HEK293T (cell line): ENCODE results near the gene SNX9.

Source experiments
- CTCF ChIA-PET: fragments of 350-600 bp; formaldehyde crosslinking; extraction: SDS; loops from one replicate; lab custom pipeline; 2021; ENCODE audit warnings: antibody characterized with exemption, inconsistent platforms; lab: Yijun Ruan, JAX
- POLR2A ChIA-PET: fragments of 350-600 bp; formaldehyde crosslinking; extraction: SDS; loops from one replicate; lab custom pipeline; 2020; ENCODE audit warnings: antibody characterized with exemption, inconsistent platforms; lab: Yijun Ruan, JAX
- DNase-seq: peaks from one replicate; pipeline ENCODE4 v3.0.0; 2012; ENCODE audit warnings: mixed read lengths; ENCODE audit errors: extremely low spot score
- ARNT ChIP-seq: fragments of 450-650 bp; IDR thresholded peaks from 2 replicates; pipeline ENCODE4 v1.6.1; 2017; ENCODE audit warnings: mild to moderate bottlenecking
- BHLHE40 ChIP-seq: fragments of 450-650 bp; IDR thresholded peaks from 2 replicates; pipeline ENCODE4 v1.6.1; 2016; ENCODE audit warnings: mild to moderate bottlenecking, moderate library complexity, borderline replicate concordance
- CTBP1 ChIP-seq: fragments of 450-650 bp; IDR thresholded peaks from 2 replicates; pipeline ENCODE4 v1.6.1; 2016; ENCODE audit warnings: borderline replicate concordance
- ELF4 ChIP-seq: fragments of 450-650 bp; IDR thresholded peaks from 2 replicates; pipeline ENCODE4 v1.6.1; 2017; ENCODE audit warnings: antibody characterized with exemption
- FOXA1 ChIP-seq: fragments of 450-650 bp; IDR thresholded peaks from 2 replicates; pipeline ENCODE4 v1.6.1; 2016; ENCODE audit warnings: mild to moderate bottlenecking
- FOXK2 ChIP-seq: fragments of 450-650 bp; IDR thresholded peaks from 2 replicates; pipeline ENCODE4 v1.6.1; 2016; ENCODE audit warnings: mild to moderate bottlenecking
- FOXM1 ChIP-seq: fragments of 450-650 bp; IDR thresholded peaks from 2 replicates; pipeline ENCODE4 v1.6.1; 2017; ENCODE audit warnings: mild to moderate bottlenecking, borderline replicate concordance
- HDGF ChIP-seq: fragments of 450-650 bp; IDR thresholded peaks from 2 replicates; pipeline ENCODE4 v1.6.1; 2017; ENCODE audit warnings: antibody characterized with exemption, borderline replicate concordance
- L3MBTL2 ChIP-seq: fragments of 450-650 bp; conservative IDR thresholded peaks from 2 replicates; pipeline ENCODE4 v1.6.1; 2016; ENCODE audit warnings: mild to moderate bottlenecking
- LEF1 ChIP-seq: fragments of 450-650 bp; IDR thresholded peaks from 2 replicates; pipeline ENCODE4 v1.6.1; 2017; ENCODE audit warnings: mild to moderate bottlenecking, borderline replicate concordance
- NFRKB ChIP-seq: fragments of 450-650 bp; IDR thresholded peaks from 2 replicates; pipeline ENCODE4 v1.6.1; 2016; ENCODE audit warnings: mild to moderate bottlenecking, moderate library complexity
- SP1 ChIP-seq: fragments of 450-650 bp; IDR thresholded peaks from 2 replicates; pipeline ENCODE4 v1.6.1; 2017
- SUZ12 ChIP-seq: fragments of 450-650 bp; IDR thresholded peaks from 2 replicates; pipeline ENCODE4 v1.6.1; 2016; ENCODE audit warnings: mild to moderate bottlenecking
- TARDBP ChIP-seq: fragments of 450-650 bp; IDR thresholded peaks from 2 replicates; pipeline ENCODE4 v1.6.1; 2016
- ZNF384 ChIP-seq: fragments of 450-650 bp; IDR thresholded peaks from 2 replicates; pipeline ENCODE4 v1.6.1; 2016
- TF ChIP-seq, protein P1 (sequence below): fragments of 450-650 bp; IDR thresholded peaks from 2 replicates; pipeline ENCODE4 v1.6.1; 2016

SNX9 gene

DNA sequence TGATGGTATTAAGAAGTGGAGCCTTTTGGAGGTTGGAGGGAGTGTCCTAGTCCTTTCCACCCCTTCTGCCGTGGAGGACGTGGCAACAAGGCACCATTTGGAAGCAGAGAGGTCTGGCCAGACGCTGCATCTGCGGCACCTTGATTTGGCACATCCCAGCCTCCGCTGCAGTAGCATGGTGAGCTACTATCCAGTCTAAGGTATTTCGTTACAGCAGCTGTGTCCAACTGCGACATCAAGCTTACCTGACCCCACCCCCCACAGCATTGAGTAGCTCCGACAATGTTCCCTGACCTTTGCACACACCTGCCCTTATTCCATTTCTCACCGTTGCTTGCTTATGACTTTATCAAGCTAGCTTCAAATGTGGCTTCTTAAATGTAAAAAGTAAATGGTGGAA lies 128.8 kb downstream of the SNX9 start:
- no peak for DNase-seq
- POLR2A ChIA-PET: no interaction called here
- CTCF ChIA-PET: no interaction called here
- TF ChIP-seq CTBP1: no peak
- no peak for TF ChIP-seq FOXK2
- TF ChIP-seq ZNF384: no peak
- TF ChIP-seq FOXA1: no peak
- no peak for TF ChIP-seq NFRKB
- no peak for TF ChIP-seq TARDBP
- no peak for TF ChIP-seq SP1
- TF ChIP-seq FOXM1: no peak
- TF ChIP-seq ELF4: no peak
- no peak for TF ChIP-seq SUZ12
- TF ChIP-seq ARNT: no peak
- no peak for TF ChIP-seq LEF1
- no peak for TF ChIP-seq BHLHE40
- TF ChIP-seq, protein P1, sequence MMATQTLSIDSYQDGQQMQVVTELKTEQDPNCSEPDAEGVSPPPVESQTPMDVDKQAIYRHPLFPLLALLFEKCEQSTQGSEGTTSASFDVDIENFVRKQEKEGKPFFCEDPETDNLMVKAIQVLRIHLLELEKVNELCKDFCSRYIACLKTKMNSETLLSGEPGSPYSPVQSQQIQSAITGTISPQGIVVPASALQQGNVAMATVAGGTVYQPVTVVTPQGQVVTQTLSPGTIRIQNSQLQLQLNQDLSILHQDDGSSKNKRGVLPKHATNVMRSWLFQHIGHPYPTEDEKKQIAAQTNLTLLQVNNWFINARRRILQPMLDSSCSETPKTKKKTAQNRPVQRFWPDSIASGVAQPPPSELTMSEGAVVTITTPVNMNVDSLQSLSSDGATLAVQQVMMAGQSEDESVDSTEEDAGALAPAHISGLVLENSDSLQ: no peak
- TF ChIP-seq L3MBTL2: no peak
- TF ChIP-seq HDGF: no peak

DNA sequence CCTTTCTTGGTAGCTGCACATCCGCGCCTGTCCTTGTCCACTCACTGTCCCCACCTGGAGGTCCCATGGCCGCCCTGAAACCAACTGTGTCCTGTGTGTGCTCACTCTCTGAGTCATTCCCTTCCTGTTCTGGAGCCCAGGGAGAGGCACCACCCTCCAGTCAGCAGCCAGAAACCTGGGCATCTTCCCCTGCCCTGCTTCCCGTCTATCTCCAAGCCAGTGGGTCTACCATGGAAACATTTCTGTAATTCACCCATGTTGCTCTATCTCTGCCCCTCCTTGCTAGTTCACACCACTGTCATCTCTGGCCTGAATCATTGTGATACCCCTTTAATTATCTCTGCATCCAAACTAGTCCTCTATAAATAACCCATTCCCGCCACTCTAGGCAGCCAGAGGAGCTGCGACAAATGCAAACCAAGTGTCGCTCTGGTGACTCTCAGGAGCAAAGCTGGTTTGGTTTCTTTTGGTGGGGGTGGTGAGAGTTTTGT lies 129.9 kb downstream of the SNX9 start:
- no peak for DNase-seq
- TF ChIP-seq CTBP1 (no peak), LEF1 (no peak), FOXM1 (no peak), ARNT (no peak), NFRKB (no peak), L3MBTL2 (no peak)
- ChIA-PET POLR2A (no interaction called here), CTCF (interaction anchor here (0.6 kb wide), 1 partner anchor 19 kb away, joined by 3 read pairs; no protein-coding TSS in a partner anchor)

DNA sequence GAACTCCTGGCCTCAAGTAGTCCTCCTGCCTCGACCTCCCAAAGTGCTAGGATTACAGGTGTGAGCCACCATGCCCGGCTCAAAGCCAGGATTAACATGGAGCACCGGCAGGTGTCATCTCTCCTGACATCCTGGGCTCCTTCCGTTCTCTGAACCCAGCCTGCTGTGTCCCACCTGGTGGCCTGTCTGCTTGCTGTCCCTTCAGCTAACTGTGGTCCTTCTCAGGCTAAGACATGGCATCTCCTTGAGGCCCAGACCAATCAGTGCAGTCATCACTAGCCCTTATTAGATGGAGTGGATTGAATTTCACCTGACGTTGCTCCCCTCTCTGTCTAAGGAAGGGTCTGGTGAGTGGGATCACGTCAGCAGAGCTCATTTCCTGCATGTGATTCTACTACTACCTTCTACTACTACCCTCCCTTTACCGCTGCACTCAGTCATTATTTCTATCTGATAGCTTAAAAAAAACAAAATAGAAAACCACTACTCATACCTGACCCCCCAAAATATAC lies 130.6 kb downstream of the SNX9 start:
- no peak for DNase-seq
- ChIA-PET CTCF (interaction anchor here (0.6 kb wide), 1 partner anchor 18 kb away, joined by 3 read pairs; no protein-coding TSS in a partner anchor), POLR2A (no interaction called here)
- no peak for TF ChIP-seq HDGF
- no peak for TF ChIP-seq FOXA1
- TF ChIP-seq ELF4: no peak
- no peak for TF ChIP-seq FOXK2
- TF ChIP-seq SP1: no peak
- no peak for TF ChIP-seq BHLHE40
- TF ChIP-seq, protein P1: no peak
- no peak for TF ChIP-seq FOXM1
- TF ChIP-seq ARNT: no peak
- no peak for TF ChIP-seq ZNF384
- no peak for TF ChIP-seq LEF1
- TF ChIP-seq CTBP1: no peak

DNA sequence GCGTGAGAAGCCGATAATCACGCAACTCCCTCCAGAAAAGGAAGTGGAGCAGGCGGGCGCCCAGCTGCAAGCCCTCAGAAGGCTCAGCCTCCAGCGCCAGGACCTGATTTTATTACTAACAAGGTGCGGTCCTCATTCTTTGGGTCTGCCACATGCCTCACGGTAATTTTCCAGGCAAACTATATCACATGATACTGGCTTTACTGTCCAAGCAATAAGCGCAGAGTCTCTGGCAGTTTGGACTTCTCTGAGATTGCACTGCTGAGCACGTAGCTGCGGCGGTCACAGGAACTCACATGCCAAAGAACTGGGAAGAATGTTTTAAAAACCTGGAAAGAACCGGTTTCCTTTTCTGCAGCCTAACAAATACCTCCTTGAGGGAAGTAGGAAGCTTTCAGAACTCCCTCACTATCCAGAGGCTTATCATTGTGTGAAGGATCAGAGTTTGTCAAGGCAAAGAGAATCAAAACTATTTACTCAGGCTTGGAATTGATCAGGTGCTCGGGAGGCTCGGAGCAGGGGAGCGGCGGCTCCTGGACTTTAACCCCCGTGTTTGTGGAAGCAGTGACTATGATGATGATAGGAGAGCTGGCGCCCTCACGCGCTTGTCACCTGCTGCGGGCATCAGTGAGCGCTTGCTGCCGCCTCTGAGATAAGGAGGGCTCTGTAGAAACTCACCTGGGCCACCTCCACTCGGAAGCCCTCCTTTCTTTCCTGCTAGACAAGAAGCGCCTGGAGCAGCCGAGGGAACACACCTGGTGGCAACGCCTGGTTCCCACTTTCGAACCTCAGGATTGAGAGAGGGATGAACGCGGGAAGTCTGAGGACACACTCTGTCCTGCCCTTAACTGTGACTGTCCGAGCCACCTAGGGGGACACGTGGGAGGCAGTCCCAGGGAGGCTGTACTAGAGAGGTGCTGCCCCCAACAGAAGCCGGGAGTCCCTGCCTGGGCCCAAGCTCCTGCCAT lies 131.4 kb downstream of the SNX9 start:
- TF ChIP-seq ZNF384 (no peak), CTBP1 (no peak), SP1 (no peak), FOXM1 (no peak), SUZ12 (no peak), ARNT (no peak)
- ChIA-PET POLR2A (no interaction called here), CTCF (no interaction called here)
- no peak for DNase-seq

DNA sequence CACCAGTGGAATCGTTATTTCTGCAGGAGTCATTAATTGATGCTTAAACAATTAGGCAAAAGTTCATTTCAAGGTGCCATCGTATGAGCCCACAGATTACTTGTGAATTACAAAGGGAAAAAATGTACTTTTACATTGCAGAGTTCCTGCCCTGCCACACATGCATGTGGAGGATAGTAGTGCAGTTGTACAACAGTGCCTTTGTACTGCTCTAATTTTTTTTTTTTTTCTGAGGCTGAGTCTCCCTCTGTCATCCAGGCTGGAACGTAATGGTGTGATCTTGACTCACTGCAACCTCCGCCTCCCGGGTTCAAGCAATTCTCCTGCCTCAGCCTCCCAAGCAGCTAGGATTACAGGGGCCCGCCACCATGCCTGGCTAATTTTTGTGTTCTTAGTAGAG lies 132.6 kb downstream of the SNX9 start:
- ChIA-PET CTCF (no interaction called here), POLR2A (no interaction called here)
- TF ChIP-seq LEF1 (no peak), BHLHE40 (no peak), ZNF384 (no peak), FOXA1 (no peak)
- no peak for DNase-seq

DNA sequence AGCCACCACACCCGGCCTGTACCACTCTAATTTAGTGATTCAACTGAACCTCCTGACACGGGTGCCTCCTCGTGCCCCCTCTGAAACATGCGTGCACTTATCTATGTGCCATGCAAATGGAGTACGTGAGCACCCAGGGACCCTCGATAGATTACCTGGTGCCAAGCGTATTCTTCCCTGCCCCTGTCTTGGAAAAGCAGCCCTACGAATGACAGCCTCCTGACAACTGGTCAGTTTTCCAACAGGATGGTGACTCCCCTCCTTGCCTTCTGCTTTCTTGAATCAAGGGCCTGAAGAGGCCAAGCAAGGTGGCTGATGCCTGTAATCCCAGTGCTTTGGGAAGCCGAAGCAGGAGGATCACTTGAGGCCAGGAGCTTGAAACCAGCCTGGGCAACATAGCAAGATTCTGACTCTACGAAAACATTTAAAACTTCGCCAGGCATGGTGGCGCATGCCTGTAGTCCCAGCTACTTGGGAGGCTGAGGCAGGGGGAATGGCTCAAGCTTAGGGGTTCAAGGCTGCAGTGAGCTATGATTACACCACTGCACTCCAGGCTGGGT lies 133.2 kb downstream of the SNX9 start:
- ChIA-PET CTCF (no interaction called here), POLR2A (no interaction called here)
- no peak for DNase-seq
- TF ChIP-seq HDGF (no peak), FOXK2 (no peak), ARNT (no peak)
- TF ChIP-seq, protein P1: no peak
